BE2C (cell line): ENCODE measurements around the gene TBC1D22A.

Source experiments
- DNase-seq: peaks from one replicate; pipeline ENCODE4 v3.0.0-alpha.2; 2020
- H3K27me3 ChIP-seq: fragments of 250-450 bp; sonication (Bioruptor Pico); 2 replicates; pipeline ENCODE4 v1.5.1; 2020; ENCODE audit warnings: mild to moderate bottlenecking
- H3K36me3 ChIP-seq: fragments of 250-450 bp; sonication (Bioruptor Pico); 2 replicates; pipeline ENCODE4 v1.5.1; 2020; ENCODE audit warnings: mild to moderate bottlenecking
- H3K4me1 ChIP-seq: fragments of 250-450 bp; sonication (Bioruptor Pico); 2 replicates; pipeline ENCODE4 v1.5.1; 2020
- H3K4me3 ChIP-seq: 2 replicates; pipeline ENCODE4 v1.5.1; 2011; ENCODE audit warnings: low read depth, low read length
- H3K9me3 ChIP-seq: fragments of 250-450 bp; sonication (Bioruptor Pico); 2 replicates; pipeline ENCODE4 v1.5.1; 2020
- CTCF ChIP-seq: IDR thresholded peaks from 2 replicates; pipeline ENCODE4 v1.5.1; 2012; ENCODE audit warnings: mild to moderate bottlenecking, low read depth, low read length

TBC1D22A gene

DNA sequence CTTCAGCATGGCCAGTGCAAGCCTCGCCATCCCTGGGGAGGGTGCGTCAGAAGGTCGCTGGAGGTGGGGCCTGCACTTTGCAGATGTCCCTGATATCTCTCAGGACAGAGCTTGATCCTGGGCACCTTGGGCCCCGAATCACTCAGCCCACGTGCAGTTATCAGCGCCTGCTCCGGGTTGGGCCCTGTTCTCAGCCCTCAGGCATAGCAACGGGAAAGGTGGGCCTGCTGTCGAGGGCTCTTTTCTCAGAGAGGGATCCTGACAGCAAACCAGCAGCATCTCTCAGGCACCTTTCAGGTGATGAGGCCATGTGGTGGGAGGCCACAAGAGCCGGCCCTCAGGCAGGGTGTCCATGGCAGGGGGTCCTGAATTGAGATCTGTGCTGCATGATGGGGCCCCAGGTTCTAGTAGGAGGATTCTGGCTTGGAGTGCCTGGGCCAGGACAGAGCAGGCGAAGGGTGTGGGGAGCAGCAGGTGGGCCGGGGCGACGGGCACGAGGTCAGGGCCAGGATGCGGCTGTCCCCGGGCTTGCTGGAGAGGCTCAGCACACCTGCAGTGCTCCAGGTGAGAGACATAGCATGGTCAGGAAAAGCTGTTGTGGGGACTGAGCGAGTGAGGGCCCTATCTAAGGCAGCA lies 280.5 kb downstream of the TBC1D22A start:
- Histone ChIP-seq H3K4me1 (no peaks in the 10 kb centered on the region), H3K4me3 (no peak overlapping the region), H3K36me3 (no peaks in the 10 kb centered on the region), H3K27me3 (no peaks in the 10 kb centered on the region), H3K9me3 (no peaks in the 10 kb centered on the region)
- TF ChIP-seq CTCF: no peak
- no peak for DNase-seq

GRCh38 chr22:47043835-47044721 lies 281.6 kb downstream of the TBC1D22A start:
- no peaks in the 10 kb centered on the region for H3K9me3 ChIP-seq
- H3K4me3 ChIP-seq: no peak overlapping the region
- TF ChIP-seq CTCF: no peak
- H3K36me3 ChIP-seq: no peaks in the 10 kb centered on the region
- no peak for DNase-seq
- H3K27me3 ChIP-seq: no peaks in the 10 kb centered on the region
- H3K4me1 ChIP-seq: no peaks in the 10 kb centered on the region

DNA sequence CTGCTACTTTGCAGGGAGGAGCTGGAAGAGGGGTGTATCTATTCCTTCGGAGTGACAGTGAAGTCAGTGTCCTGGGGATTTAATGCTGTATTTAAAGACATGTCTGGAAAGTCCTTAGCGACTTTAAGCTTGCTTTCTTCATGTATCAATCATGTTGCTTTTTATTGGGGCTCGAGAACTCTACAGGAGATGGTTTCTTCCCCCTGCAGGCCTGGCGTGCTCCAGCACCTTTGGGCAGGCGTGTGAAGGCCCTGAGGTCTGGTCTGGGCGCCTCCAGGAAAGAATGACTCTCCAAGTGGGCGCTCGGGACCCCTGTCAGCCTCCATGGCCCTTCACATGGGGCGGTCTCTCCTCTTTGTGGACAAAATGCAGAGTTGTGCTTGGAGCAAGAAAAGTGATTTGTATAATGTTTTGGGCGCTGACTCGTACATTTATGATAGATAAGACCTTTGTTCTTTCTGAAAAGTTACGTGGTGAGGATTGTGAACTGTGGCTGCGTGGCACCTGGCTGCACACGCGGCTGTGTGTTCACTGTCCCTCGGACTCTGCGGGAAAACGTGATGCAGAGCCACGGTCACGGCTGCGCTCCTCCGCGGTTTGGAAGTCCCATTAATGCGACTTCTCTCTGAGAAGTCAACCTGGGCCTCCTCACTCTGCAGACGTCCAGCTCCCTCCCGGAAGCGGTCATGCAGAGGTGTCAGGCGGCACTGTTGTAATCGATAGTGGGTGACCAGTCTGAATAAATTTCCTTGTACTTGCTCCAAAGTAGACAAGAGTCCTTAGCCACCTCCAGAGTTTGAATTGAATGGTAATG lies 282.5 kb downstream of the TBC1D22A start:
- Histone ChIP-seq H3K4me1 (no peaks in the 10 kb centered on the region), H3K36me3 (no peaks in the 10 kb centered on the region), H3K9me3 (no peaks in the 10 kb centered on the region), H3K27me3 (no peaks in the 10 kb centered on the region), H3K4me3 (no peak overlapping the region)
- TF ChIP-seq CTCF: no peak
- DNase-seq: no peak

DNA sequence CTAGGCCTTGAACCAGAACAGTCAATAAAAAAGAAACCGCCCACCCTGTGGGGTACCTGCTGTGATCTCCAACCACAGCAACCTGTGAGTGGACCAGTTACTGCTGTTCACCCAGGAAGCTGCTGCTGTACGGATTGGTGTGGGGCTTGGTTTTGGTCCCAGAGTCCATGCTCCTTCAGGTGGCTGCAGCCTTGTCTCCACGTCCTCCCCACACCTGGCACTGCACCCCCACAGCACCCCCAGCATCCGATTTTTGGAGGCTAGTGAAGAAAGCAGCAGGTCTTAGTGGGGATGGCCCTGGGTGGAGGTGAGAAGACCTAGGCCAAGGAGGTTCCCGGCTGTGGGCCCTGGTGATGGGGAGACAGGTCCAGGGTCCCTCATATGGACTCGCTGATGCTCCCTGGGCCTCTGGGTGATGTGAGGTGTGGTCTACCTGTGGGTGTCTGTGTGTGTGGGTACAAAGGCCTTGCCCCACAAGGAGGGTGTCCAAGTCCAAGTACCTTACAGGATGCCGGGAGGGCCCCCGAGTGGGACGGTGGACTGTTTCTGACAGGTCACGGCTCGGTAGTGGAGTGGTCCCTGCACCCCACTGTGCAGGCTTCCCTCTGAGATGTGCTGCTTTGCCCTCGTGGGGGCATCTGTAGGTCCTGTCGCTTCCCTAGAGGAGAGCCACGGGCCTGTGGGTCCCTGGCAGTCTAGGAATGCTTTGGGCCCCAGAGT lies 283.4 kb downstream of the TBC1D22A start:
- TF ChIP-seq CTCF: no peak
- no peak for DNase-seq
- Histone ChIP-seq H3K4me1 (no peaks in the 10 kb centered on the region), H3K36me3 (no peaks in the 10 kb centered on the region), H3K27me3 (no peaks in the 10 kb centered on the region), H3K9me3 (no peaks in the 10 kb centered on the region), H3K4me3 (no peak overlapping the region)

DNA sequence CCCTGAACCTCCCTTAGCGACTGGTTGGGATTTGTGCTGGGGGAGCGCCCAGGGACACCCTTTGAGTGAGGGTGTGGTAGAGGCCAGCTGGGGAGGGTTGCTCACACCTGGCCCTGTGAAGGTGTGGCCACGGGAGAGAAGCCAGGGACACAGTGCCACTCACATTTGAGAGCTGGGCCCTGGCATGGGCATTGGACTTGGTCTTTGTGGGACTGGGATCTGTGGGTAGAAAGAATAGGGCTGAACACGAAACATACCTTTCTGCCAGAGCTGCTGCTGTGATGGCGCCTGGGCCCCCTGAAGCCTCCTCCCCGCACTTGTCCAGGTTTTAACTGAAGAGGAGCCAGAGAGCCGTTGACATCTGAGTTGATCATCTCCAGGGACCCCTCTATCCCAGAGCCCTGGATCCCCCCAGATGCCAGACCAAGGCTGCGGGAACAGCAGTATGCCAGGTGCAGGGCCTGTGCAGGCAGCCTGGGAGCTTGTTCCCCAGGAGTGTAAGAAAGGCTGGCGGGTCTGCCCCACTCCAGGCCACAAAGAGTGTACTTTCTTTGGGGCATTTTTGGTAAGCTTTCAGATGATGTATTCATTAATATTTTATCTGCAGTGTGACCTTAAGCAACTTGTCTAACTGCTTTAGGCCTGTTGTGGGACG lies 284.1 kb downstream of the TBC1D22A start:
- no peak for DNase-seq
- H3K27me3 ChIP-seq: no peaks in the 10 kb centered on the region
- TF ChIP-seq CTCF: no peak
- no peaks in the 10 kb centered on the region for H3K9me3 ChIP-seq
- H3K4me3 ChIP-seq: no peak overlapping the region
- no peaks in the 10 kb centered on the region for H3K36me3 ChIP-seq
- no peaks in the 10 kb centered on the region for H3K4me1 ChIP-seq
